Tibial nerve (tissue), 3 donors: ENCODE data around the gene ECM1.

Source experiments
- EP300 ChIP-seq, 2 donors: sonication (generic); formaldehyde crosslinking; IDR thresholded peaks; one replicate each; pipeline ENCODE4 v1.6.1; 2017; ENCODE audit warnings: antibody characterized with exemption in 2 of 2, mild to moderate bottlenecking in 1 of 2
- POLR2A ChIP-seq, 2 donors: fragments of 450-650 bp; IDR thresholded peaks; one replicate each; pipeline ENCODE4 v1.6.1; 2017; ENCODE audit warnings: antibody characterized with exemption in 2 of 2, mild to moderate bottlenecking in 2 of 2, moderate library complexity in 2 of 2

GRCh38 chr1:150473659-150474058, 34.2 kb upstream of the ECM1 start:
- no peak for TF ChIP-seq EP300 (IDR thresholded peaks at IDR 0.05)
- TF ChIP-seq POLR2A (IDR thresholded peaks at IDR 0.05), result no peak
